Stimulated activated CD4-positive, alpha-beta T cell treated with anti-CD3 and anti-CD28 coated beads, Interleukin-15, amount 100 ng/mL, for 48 hours (primary cell): Measurements from ENCODE around the gene CXorf51A.
"Not testable (repeated sequence)": the region's sequence is repeated elsewhere in the genome, so short reads cannot be mapped to it uniquely, and the experiment has no call there.

Source experiments
- DNase-seq, 2 donors: peaks; one replicate each; pipeline ENCODE4 v3.0.0-alpha.2; 2020; ENCODE audit warnings: low read depth in 2 of 2

Gene CXorf51A

GRCh38 chrX:146814644-146815043 lies at the start of gene CXorf51A:
CXorf51A (minus strand) TSS chrX:146814744; CDS start chrX:146814723, 21 bp downstream.
- not testable (repeated sequence) for DNase-seq

- no peak for DNase-seq
Observed at GRCh38 chrX:146863566-146863965, 49.0 kb upstream of the CXorf51A start.

GRCh38 chrX:146854281-146854680 lies 39.7 kb upstream of the CXorf51A start:
- DNase-seq, result no peak

- DNase-seq, result no peak
Observed at GRCh38 chrX:146831994-146832393, 17.4 kb upstream of the CXorf51A start.

GRCh38 chrX:146809471-146809870 lies 5.1 kb downstream of the CXorf51A start, which contains the start of gene CXorf51B:
CXorf51B (plus strand) TSS chrX:146809771; CDS start chrX:146809792, 21 bp downstream.
- not testable (repeated sequence) for DNase-seq
